Transverse colon (tissue), 4 donors: ENCODE measurements around the gene MEIS2. TPM values are rescaled to one million over a fixed set of nuclear protein-coding genes. Genes with fewer than 3 reads are reported as not detected.

Source experiments
- DNase-seq: peaks from one replicate; pipeline ENCODE4 v3.0.0-alpha.2; 2019
- H3K27ac ChIP-seq, 4 donors: fragments of 200-600 bp; sonication (generic); 2 replicates each; pipeline ENCODE4 v1.5.1; 2016 to 2018; ENCODE audit warnings: inconsistent platforms in 4 of 4
- H3K27me3 ChIP-seq: fragments of 200-600 bp; sonication (generic); 2 replicates; pipeline ENCODE4 v1.5.1; 2017; ENCODE audit warnings: inconsistent platforms
- H3K36me3 ChIP-seq, 4 donors: fragments of 200-600 bp; sonication (generic); 2 replicates each; pipeline ENCODE4 v1.5.1; 2017 to 2019; ENCODE audit warnings: inconsistent platforms in 4 of 4
- H3K4me1 ChIP-seq, 4 donors: fragments of 200-600 bp; sonication (generic); 2 replicates each; pipeline ENCODE4 v1.5.1; 2017 to 2020; ENCODE audit warnings: inconsistent platforms in 4 of 4
- H3K4me3 ChIP-seq, 4 donors: fragments of 200-600 bp; sonication (generic); 1 replicate in 1 of 4; 2 replicates in 3 of 4; pipeline versions ENCODE4 v1.5.1 to v1.6.1; 2017 to 2019; ENCODE audit warnings: inconsistent platforms in 4 of 4
- H3K9me3 ChIP-seq, 2 donors: fragments of 200-600 bp; sonication (generic); 2 replicates each; pipeline ENCODE4 v1.5.1; 2017 to 2019; ENCODE audit warnings: inconsistent platforms in 2 of 2
- EP300 ChIP-seq: sonication (generic); formaldehyde crosslinking; IDR thresholded peaks from one replicate; pipeline ENCODE4 v1.6.1; 2017; ENCODE audit warnings: antibody characterized with exemption, low read depth
- POLR2A ChIP-seq: fragments of 450-650 bp; IDR thresholded peaks from one replicate; pipeline ENCODE4 v1.6.1; 2016; ENCODE audit warnings: antibody characterized with exemption, mild to moderate bottlenecking, moderate library complexity
- POLR2AphosphoS5 ChIP-seq, 3 donors: sonication (generic); formaldehyde crosslinking; IDR thresholded peaks; one replicate each; pipeline ENCODE4 v1.6.1; 2016; ENCODE audit warnings: antibody characterized with exemption in 3 of 3
- WGBS, 2 donors: methylation state at CpG; one replicate each; pipeline ENCODE4 v1.1.5; 2018; ENCODE audit warnings: low coverage in 1 of 2; 5-methylcytosine and 5-hydroxymethylcytosine counted together
- in situ Hi-C, 4 donors: fragments of 200-750 bp; cut with MboI; loops; one replicate each; pipeline versions ENCODE4 v1.15.0 to v1.15.1; 2017; ENCODE audit warnings: low sequenced_read_pairs in 3 of 4, low pct_ligation_motif_present in 1 of 4, low pct_unique_long_range_greater_than_20kb in 1 of 4
- intact Hi-C: fragments of 100-400 bp; cut with DNase I; formaldehyde crosslinking; loops from one replicate; pipeline ENCODE4 v1.15.1; 2023; ENCODE audit warnings: low total_unique reads
- total RNA-seq, 4 donors: library from RNA; depleted of rRNA; stranded (reverse); fragments of >200 nt; gene quantifications; one replicate each; pipeline ENCODE4 v1.1.0, GENCODE V29; 2016
- TF ChIP-seq, protein P1 (sequence below), 5 experiments: fragments of 200-600 bp in 3 of 5; fragments of 450-650 bp in 2 of 5; sonication (generic) in 3 of 5; IDR thresholded peaks; 1 replicate in 2 of 5; 2 replicates in 3 of 5; pipeline ENCODE4 v1.5.1; 2016 to 2017; ENCODE audit warnings: antibody characterized with exemption in 5 of 5, inconsistent platforms in 3 of 5, mild to moderate bottlenecking in 2 of 5, moderate library complexity in 1 of 5

MEIS2 gene
- total RNA-seq, 4 donors from 2014 or later: 16.5 to 43.4 (median 32.7) TPM

DNA sequence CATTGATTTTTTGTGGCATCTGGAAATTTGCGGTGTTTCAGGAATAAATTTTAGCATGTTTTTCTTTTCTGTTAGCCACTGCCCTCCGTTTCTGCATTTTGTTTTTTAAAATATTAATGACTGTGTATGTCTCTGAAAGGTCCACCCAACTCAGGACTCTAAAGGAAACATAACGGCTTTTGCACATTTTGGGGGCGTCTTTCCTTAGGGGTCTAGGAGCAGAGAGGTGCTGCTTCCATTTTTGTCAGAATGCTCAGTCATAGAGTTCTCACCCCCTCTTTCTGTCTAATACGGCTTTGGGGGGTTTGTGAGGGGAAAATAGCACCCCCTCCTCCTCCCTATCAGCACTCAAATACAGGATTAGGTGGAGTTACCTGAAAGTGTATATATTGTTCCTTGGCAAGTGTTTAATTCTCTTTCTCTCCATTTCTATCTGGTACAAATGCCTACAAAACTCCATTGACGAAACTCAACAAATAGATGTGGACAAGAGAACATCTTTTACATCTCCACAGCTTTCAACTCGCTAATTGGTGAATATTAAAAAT, 219.4 kb downstream of the MEIS2 start:
- H3K27ac ChIP-seq: no peak overlapping the region
- no peak overlapping the region for H3K4me3 ChIP-seq
- H3K4me1 ChIP-seq: peaks cover 0 to 19% (median 0%) of the 10 kb centered on the region in 4 donors
- 40 to 51% methylated on average over 7 of the region's 7 CpGs for WGBS, 2 donors
- H3K36me3 ChIP-seq: no peaks in the 10 kb centered on the region
- H3K27me3 ChIP-seq: peaks cover 96% of the 10 kb centered on the region
- TF ChIP-seq, protein P1, sequence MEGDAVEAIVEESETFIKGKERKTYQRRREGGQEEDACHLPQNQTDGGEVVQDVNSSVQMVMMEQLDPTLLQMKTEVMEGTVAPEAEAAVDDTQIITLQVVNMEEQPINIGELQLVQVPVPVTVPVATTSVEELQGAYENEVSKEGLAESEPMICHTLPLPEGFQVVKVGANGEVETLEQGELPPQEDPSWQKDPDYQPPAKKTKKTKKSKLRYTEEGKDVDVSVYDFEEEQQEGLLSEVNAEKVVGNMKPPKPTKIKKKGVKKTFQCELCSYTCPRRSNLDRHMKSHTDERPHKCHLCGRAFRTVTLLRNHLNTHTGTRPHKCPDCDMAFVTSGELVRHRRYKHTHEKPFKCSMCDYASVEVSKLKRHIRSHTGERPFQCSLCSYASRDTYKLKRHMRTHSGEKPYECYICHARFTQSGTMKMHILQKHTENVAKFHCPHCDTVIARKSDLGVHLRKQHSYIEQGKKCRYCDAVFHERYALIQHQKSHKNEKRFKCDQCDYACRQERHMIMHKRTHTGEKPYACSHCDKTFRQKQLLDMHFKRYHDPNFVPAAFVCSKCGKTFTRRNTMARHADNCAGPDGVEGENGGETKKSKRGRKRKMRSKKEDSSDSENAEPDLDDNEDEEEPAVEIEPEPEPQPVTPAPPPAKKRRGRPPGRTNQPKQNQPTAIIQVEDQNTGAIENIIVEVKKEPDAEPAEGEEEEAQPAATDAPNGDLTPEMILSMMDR (IDR thresholded peaks at IDR 0.05): no peak
- no peak for TF ChIP-seq POLR2A
- TF ChIP-seq POLR2AphosphoS5 (IDR thresholded peaks at IDR 0.05): no peak
- no peak for TF ChIP-seq EP300
- no peak for DNase-seq
- no peaks in the 10 kb centered on the region for H3K9me3 ChIP-seq
- in situ Hi-C loops (loop anchor here (10.0 to 25.0 kb wide), 3 partner anchors 224 to 1006 kb away; partner anchors contain the start of gene MEIS2 (in 4 of the 4)), intact Hi-C loops (no loop called here)

DNA sequence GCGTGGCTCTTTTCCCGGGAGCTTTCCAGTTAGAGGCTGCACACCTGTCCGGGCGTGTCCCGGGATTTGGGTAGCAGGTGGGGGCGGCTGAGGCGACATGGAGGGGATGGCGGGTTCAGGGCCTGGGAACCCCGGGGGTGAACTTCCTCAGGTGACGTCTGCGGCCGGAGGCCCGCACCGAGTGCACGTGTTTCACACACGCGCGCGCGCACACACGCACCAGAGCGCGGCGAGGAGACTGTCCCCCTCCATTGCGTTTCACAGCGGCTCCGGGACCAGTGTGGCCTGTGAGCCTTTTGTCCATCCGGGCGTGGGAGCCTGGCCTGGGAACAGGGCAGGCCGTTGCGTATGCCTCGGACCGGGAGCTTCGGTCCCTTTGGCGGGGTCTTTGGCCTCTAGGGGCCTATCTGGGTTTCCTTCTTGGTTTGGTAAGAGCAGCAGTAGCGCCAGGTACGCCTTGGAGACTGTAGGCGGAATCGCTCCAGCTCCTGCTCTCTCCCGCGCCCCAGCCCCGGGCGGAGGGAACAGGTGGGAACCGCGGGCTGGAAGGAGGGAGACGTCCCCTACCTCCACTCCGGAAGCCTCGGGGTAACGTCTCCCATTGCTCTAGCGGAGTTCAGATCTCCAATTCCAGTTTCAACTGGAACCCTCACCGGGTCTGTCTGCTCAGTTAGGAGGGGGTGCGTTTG, 220.0 kb downstream of the MEIS2 start:
- Histone ChIP-seq H3K27ac (no peak overlapping the region), H3K4me1 (peaks cover 0 to 19% (median 0%) of the 10 kb centered on the region in 4 donors), H3K27me3 (peaks cover 96% of the 10 kb centered on the region), H3K4me3 (no peak overlapping the region), H3K36me3 (no peaks in the 10 kb centered on the region), H3K9me3 (no peaks in the 10 kb centered on the region)
- intact Hi-C loops (no loop called here), in situ Hi-C loops (loop anchor here (10.0 to 25.0 kb wide), 3 partner anchors 224 to 1007 kb away; partner anchors contain the start of gene MEIS2 (in 4 of the 4))
- 39 to 52% methylated on average over 3 to 49 of the region's 52 CpGs for WGBS, 2 donors
- TF ChIP-seq, protein P1 (IDR thresholded peaks at IDR 0.05): no peak
- TF ChIP-seq POLR2A: no peak
- no peak for TF ChIP-seq POLR2AphosphoS5 (IDR thresholded peaks at IDR 0.05)
- TF ChIP-seq EP300: no peak
- DNase-seq: no peak

DNA sequence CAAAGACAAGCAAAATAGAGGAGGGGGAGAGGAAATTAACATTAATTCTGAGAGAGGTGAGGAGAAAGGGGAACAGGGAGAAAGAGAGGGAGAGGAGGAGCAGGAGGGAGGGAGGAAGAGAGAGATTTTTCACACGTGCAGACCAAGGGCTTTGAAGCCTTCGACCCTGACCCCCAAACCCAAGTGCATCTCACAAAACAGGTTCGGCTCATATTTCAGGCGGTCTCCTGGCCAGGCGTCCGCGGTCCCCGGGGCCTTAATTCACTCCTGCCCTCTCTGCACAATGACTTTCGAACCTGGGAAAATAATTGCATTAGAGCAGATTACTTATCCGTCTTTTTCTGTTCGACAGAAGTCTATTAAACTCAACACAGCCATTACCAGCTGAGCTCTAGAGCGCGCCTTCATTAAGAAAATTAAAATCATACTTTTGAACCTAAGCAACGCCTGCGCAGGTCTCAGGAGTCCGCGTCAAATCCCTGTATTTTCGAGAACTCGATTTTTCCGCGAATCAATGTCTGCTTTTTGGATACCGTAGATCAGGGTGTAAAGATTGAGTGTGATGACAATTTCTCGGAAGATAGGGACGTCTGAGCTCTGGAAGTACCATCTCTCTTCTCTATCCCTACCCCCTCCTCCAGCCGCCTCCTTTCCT, 220.7 kb downstream of the MEIS2 start:
- intact Hi-C loops: no loop called here
- in situ Hi-C loops: loop anchor here (10.0 to 25.0 kb wide), 3 partner anchors 225 to 1008 kb away; partner anchors contain the start of gene MEIS2 (in 4 of the 4)
- Histone ChIP-seq H3K4me1 (peaks cover 0 to 19% (median 0%) of the 10 kb centered on the region in 4 donors), H3K27me3 (peaks cover 92% of the 10 kb centered on the region), H3K9me3 (no peaks in the 10 kb centered on the region), H3K27ac (no peak overlapping the region), H3K4me3 (no peak overlapping the region), H3K36me3 (no peaks in the 10 kb centered on the region)
- WGBS, 2 donors: 40 to 58% methylated on average over 12 to 25 of the region's 25 CpGs
- no peak for DNase-seq
- TF ChIP-seq POLR2A (no peak), POLR2AphosphoS5 (IDR thresholded peaks at IDR 0.05) (no peak), EP300 (no peak)
- TF ChIP-seq, protein P1 (IDR thresholded peaks at IDR 0.05): no peak

GRCh38 chr15:36878684-36879262, 221.6 kb downstream of the MEIS2 start:
- TF ChIP-seq POLR2AphosphoS5 (IDR thresholded peaks at IDR 0.05): no peak
- TF ChIP-seq, protein P1 (IDR thresholded peaks at IDR 0.05): no peak
- H3K4me1 ChIP-seq: peaks cover 0 to 19% (median 0%) of the 10 kb centered on the region in 4 donors
- no peaks in the 10 kb centered on the region for H3K36me3 ChIP-seq
- DNase-seq: no peak
- peaks cover 89% of the 10 kb centered on the region for H3K27me3 ChIP-seq
- H3K9me3 ChIP-seq: no peaks in the 10 kb centered on the region
- in situ Hi-C loops: loop anchor here in 3 of 4 donors (25.0 kb wide), 2 partner anchors 234 to 1009 kb away; partner anchors contain the start of gene MEIS2 (in 1 of the 3)
- no peak overlapping the region for H3K4me3 ChIP-seq
- intact Hi-C loops: no loop called here
- 31 to 40% methylated on average over 7 to 12 of the region's 12 CpGs for WGBS, 2 donors
- H3K27ac ChIP-seq: no peak overlapping the region
